Fibroblast of skin of abdomen (primary cell): ENCODE data around the gene NCLN.
"Not testable (repeated sequence)": the region's sequence is repeated elsewhere in the genome, so short reads cannot be mapped to it uniquely, and the experiment has no call there.

Source experiments
- DNase-seq: peaks from one replicate; pipeline ENCODE4 v3.0.0-alpha.2; 2013

Gene NCLN

DNA sequence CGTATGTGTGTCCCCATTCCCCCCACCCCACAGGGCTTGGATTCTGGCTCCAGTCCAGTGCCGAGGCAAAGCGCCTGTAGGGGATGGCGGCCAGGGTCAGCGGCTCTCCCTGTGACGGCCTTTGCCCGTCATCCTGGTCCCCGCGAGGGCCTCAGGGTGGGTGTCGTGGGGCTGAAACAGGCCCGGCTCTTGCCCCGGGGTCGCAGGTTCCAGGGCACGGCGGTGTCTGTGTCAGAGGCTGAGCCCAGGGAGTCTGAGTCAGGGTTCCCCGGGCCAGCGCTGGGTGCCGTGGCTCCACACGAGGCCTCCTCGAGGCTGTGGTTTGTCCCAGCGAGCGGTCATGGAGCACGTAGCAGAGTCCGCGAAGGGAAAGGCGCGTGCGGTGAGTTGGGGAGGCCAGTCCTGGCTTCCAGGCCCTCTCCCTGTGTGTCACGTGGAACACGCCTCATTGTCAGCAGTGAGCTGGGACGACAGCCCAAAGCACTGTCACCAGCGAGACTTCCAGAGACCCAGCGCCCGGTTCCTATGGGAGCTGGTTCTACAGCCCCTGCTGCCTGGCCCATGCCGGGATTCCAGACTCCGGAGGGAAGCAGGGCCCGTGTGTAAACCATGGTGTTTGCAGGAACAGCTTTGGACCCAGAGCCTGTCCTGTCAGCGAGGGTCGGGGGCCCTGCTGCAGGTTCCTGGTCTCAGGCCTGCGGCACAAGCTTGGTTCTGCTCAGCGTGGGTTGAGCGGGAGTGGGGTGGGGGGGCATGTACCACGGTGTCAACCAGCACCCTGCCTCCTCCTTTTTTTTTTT is 13.4 kb downstream of the NCLN start:
- DNase-seq = no peak

DNA sequence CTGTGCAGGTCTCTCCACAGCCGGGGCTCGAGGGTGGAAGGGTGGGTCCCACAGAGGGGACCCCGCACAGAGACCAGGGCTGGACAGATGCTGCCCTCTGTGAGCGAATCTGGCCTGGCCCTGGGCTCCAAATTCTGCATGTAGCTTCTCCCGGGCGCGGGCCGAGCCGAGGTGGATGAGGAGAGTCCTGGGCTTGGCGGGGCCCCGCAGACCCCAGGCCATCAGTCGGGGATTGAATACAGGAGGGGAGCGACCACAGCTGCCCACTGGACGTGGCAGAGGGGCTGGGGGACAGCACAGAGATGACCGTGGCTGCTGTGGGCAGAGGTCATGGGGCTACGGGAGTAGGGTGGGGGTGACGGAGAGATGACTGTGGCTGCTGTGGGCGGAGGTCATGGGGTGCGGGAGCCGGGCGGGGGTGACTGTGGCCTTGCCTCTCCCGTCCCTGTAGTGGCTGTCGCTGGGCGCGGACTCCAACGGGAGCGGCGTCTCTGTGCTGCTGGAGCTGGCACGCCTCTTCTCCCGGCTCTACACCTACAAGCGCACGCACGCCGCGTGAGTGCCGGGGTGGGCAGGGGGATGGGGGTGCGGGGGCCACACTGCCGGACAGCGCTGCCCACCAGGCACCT is 15.5 kb downstream of the NCLN start:
- DNase-seq = no peak

DNA sequence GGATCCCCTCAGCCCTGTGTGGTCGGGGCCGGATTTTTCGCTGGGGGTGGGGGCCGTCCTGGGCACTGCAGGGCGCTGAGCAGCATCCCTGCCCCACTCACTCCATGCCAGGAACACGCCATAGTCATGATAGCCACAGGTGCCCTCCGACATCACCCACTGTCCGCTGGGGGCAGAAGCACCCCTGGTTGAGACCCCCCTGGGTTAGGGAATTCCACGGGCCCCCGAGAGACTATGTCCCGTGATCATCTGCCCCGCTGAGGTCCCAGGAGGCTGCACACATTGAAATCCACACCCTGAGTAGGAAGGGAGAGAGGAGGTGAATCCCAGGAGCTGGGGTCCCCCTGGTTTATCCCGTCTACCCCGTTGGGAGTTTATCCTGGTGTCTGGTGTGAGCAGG is 16.2 kb downstream of the NCLN start:
- DNase-seq = no peak

DNA sequence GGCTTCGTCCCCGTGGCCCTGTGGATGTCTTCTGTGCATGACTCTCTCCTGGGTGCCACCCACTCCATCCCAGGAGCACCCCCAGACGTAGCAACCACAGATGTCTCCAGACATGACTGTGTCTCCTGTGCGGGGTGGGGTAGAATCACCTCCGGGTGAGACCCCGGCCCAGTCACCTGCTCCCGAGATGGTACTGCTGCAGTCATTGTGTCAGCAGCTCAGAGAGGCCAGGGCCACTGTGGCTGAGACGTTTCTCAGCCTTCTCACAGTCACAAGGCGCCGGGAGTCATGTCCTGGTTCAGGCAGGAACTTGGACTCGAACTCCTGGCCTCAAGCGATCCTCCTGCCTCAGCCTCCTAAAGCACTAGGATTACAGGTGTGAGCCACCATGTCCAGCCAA is 16.6 kb downstream of the NCLN start:
- no peak for DNase-seq

DNA sequence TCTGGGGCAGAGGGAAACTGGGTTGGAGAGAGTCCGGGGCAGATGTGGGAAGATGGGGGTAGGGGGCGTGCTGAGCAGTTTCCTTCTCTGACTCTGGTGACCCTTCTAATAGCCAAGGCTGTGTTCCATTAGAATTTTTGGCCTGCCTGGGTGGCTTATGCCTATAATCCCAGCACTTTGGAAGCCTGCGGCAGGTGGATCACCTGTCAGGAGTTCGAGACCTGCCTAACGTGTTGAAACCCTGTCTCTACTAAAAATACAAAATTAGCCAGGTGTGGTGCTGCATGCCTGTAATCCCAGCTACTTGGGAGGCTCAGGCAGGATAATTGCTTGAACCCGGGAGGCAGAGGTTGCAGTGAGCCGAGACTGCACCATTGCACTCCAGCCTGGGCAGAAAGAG is 17.2 kb downstream of the NCLN start:
- not testable (repeated sequence) for DNase-seq

DNA sequence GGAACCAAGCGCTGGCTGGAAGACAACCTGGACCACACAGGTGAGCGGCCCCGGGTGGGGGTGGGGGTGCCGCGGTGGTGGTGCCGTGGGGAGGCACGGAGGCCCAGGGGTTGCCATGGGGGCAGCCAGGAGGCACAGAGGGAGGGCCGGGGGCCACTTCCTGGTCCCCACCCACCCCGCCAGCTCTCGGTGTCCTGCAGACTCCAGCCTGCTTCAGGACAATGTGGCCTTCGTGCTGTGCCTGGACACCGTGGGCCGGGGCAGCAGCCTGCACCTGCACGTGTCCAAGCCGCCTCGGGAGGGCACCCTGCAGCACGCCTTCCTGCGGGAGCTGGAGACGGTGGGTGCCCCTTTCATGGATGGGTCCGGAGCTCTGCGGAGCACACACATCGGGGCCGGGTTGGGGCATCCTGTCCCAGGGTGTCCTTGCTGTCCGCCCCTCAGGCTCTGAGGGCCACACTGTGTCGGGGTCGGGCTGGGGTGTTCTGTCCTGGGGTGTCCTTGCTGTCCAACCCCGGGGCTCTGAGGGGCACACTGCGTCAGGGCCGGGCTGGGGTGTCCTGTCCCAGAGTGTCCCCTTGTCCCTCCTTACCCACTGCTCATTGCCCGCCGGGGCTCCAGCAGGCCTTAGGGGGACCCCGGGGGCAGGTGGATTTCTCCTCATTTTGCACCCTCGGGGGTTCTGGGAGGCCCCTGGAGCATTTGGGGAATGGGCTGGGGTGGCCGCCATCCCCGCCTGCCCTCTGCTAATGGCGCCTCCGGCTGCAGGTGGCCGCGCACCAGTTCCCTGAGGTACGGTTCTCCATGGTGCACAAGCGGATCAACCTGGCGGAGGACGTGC is 18.3 kb downstream of the NCLN start:
- DNase-seq = no peak

DNA sequence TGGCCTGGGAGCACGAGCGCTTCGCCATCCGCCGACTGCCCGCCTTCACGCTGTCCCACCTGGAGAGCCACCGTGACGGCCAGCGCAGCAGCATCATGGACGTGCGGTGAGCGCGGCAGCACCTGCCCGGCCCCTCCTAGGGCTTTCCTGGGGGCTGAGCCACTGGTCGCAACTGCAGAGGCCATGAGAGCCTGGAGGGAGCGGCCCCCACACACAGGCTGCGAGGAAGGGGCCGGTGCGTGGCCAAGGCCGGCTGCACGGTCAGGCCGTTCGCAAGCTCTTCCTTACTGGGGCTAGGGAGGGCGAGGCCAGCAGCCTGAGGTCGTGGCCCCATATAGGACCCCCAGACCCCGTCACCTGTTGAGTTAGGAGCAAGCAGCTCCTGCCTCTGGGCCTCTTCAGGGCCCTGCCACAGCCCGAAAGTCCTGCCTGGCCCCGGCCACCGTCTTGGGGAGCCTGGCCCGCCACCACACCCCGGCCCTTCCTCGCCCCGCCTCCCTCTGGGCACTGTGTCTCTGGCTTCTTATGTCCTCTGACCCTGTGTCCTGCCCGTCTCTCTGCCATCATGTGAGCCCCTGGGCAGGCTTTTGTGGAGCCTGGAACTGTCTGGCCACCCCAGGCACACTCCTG is 19.0 kb downstream of the NCLN start:
- DNase-seq = no peak

DNA sequence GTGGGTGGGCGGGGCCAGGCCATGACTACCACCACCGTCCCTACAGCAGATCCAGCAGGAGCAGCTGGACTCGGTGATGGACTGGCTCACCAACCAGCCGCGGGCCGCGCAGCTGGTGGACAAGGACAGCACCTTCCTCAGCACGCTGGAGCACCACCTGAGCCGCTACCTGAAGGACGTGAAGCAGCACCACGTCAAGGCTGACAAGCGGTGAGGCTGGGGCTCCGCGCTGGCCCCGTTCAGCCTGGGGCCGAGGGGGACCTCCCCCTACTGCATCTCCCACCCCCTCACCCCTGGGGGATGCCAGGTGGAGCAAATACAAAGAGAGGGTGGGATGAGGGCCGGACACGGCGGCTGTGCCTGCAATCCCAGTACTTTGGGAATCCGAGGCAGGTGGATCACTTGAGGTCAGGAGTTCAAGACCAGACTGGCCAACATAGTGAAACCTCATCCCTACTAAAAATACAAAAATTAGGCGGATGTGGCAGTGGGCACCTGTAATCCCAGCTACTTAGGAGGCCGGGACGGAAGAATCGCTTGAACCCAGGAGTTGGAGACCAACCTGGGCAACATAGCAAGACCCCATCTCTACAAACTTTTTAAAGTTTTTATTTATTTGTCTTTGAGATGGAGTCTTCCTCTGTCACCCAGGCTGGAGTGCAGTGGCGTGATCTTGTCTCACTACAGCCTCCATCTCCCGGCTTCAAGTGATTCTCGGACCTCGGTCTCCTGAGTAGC is 20.7 kb downstream of the NCLN start:
- DNase-seq = no peak

DNA sequence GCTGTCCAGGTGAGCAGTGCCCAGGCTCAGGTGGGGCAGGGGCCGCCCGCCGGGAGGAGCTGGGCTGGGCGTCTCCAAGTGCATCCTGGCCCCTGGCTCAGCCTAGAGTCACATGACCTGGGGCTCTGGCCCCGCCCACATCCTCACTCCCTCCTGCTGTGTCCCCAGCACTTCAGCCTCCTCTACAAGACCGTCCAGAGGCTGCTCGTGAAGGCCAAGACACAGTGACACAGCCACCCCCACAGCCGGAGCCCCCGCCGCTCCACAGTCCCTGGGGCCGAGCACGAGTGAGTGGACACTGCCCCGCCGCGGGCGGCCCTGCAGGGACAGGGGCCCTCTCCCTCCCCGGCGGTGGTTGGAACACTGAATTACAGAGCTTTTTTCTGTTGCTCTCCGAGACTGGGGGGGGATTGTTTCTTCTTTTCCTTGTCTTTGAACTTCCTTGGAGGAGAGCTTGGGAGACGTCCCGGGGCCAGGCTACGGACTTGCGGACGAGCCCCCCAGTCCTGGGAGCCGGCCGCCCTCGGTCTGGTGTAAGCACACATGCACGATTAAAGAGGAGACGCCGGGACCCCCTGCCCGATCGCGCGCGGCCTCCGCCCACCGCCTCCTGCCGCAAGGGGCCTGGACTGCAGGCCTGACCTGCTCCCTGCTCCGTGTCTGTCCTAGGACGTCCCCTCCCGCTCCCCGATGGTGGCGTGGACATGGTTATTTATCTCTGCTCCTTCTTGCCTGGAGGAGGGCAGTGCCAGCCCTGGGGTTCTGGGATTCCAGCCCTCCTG is 21.9 kb downstream of the NCLN start:
- no peak for DNase-seq

DNA sequence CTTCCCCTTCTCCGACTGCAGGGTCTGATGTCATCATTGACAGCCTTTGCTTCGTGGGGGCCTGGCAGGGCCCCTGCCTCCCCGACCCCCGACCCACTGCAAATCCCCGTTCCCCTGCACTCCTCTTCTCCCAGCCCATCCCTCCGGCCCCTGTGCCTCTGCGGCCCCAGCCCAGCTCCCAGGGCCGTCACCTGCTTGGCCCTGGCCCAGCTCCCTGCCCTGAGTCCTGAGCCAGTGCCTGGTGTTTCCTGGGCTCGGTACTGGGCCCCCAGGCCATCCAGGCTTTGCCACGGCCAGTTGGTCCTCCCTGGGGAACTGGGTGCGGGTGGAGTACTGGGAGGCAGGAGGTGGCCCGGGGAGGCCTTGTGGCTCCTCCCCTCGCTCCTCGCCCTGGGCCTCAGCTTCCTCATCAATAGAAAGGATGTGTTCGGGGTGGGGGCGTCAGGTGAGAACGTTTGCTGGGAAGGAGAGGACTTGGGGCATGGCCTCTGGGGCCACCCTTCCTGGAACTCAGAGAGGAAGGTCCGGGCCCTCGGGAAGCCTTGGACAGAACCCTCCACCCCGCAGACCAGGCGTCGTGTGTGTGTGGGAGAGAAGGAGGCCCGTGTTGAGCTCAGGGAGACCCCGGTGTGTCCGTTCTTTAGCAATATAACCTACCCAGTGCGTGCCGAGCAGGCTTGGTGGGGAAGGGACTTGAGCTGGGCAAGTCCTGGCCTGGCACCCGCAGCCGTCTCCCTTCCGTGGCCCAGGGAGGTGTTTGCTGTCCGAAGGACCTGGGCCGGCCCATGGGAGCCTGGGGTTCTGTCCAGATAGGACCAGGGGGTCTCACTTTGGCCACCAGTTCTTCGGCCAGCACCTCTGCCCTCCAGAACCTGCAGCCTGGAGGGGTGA is 22.8 kb downstream of the NCLN start:
- no peak for DNase-seq

DNA sequence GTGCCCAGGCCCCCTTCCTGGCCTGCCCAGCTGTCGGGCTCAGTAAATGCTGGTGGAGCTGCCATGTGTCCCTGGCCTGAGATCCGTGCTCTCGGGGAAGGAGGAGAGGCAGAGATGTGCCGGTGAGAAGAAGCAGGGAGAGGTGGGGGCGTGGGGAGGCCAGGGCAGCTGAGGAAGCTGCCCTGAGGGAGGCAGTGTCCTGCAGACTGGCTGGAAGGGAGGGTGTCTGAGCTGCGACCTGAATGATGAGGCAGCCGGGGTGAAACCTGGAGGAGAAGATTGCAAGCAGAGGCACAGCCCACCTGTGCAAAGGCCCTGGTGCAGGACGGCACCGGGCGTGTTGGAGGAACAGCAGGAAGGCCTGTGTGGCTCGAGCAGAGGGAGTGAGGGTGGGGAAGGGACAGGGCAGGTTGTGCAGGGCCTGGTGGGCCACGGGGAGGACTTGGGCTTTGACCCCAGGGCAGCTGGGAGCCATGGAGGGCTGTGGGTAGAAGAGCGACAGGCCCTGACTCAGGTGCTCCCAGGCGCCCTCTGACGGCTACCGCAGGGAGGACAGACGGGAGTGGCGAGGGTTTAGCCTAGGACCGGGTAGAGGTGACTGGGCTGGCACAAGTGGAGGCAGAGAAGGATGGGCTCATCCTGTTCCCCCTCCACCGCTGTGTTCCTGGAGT is 24.8 kb downstream of the NCLN start:
- no peak for DNase-seq

DNA sequence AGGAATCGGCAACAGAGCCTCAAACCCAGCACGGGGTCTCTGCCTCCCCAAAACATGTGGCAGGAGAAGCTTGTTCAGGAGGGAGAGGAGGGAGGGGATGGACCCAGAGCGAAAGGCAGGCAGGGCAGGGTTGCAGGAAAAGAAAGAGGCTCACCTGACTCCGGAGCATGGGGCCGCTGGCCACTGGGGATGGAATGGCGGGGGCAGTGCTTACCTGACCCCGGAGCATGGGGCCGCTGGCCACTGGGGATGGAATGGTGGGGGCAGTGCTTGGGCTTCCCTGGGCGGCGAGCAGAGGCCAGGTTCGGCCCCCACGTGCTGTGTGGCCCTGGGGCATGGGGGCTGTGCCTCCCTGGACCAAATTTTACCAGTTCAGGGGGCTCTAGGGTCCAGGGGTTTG is 25.5 kb downstream of the NCLN start:
- DNase-seq = no peak

DNA sequence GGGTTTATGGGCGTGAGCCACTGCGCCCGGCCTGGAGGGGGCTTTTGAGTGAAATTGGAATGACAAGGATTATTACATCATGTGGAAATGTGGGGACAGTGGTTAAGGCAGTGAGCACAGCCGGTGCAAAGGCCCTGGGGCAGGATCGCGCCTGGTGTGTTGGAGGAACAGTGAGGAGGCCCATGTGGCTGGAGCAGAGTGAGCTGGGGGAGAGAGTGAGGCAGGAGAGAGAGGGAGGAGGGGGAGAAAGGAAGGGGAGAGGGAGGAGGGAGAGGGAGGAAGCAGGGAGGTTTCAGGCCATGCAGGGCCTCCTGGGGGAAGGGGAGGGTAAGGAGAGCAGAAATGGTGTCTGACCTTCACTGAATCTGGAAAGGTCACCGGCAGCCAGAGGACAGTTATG is 27.4 kb downstream of the NCLN start:
- DNase-seq = no peak

DNA sequence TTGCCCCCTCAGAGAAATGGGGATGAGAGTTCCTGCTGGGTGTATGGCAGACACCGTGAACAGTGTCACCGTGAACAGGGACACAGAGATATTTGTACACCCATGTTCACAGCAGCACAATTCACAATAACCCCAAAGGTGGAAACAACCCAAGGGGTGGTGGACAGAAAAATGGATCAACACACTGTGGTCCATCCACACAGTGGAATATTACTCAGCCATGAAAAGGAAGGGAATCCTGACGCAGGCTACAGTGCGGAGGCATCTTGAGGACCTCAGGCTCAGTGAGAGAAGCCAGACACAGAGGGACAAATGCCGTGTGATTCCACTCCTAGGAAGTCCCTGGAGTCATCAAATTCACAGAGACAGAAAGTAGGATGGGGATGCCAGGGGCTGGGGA is 31.1 kb downstream of the NCLN start:
- no peak for DNase-seq

DNA sequence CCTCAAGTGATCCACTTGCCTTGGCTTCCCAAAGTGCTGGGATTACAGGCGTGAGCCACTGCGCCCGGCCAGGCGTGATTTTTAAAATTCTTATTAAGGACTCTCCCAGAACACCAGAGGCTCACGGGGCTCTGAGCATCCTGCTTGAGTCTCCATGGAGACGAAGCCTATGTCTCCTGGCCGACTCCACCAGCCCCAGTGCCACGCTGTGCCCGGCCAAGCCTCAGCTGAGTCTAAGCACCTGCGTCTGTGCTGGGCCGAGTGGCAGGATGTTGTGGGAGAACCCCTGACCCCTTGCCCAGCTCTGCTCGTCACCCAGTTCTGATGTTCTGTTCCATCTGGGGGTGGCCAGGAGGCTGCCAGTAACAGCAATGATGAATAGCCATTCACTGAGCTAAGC is 34.8 kb downstream of the NCLN start:
- DNase-seq = no peak

DNA sequence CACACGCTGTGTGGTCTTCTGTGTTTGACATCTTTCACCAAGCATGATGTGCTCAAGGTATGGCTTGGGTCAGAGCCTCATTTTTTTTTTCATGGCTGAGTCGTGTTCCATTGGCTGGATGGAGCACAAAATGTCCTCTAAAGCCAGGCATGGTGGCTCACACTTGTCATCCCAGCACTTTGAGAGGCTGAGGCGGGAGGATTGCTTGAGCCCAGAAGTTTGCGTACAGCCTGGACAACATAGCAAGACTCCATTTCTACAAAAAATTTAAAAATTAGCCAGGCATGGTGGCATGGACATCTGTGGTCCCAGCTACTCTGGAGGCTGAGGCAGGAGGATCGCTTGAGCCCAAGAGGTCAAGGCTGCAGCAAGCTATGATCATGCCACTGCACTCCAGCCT is 35.8 kb downstream of the NCLN start:
- DNase-seq = not testable (repeated sequence)

DNA sequence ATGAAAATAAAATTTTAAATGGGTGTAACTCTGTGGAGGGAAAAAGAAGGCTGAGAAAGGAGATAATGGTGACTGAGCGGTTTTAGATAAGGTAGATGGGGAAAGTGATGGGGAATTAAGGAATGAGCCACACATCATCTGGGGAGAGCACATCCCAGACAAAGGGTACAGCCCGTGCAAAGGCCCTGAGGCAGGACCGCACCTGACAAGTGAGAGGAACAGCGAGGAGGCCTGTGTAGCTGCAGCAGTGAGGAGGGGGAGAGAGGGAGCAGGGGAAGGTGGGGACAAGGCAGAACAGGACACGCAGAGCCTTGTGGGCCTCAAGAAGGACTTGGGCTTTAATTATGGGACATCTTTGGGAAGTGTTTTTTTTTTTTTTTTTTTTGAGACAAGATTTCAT is 37.0 kb downstream of the NCLN start:
- no peak for DNase-seq

DNA sequence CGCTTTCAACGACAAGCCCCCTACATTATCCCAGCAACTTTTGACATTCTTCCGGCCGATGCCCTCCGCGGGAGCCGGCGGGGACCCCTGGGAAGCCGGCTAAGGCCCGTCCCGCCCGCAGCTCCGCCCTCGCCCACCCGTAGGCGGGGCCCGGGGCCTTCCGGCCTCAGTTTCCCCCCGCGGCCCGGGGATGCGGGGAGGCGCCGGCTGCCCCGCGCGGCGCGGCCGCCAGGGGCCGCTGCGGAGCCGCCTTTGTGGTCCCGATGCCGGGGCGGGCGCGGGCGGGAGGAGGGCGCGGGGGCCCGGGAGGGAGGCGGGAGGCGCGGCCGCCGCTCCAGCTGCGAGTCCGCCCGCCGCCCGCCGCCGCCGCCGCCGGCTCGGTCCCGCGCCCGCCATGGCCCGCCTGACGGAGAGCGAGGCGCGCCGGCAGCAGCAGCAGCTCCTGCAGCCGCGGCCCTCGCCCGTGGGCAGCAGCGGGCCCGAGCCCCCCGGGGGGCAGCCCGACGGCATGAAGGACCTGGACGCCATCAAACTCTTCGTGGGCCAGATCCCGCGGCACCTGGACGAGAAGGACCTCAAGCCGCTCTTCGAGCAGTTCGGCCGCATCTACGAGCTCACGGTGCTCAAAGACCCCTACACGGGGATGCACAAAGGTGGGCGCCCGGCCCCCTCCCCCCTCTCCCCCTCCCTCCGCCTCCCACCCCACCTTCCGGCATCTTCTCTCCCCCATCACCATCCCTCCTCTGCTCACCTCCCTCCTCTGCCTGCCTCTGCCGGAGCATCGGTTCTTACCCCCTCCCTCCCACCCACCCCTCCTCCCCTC is 38.8 kb downstream of the NCLN start, which contains the start of gene CELF5:
CELF5 (plus strand) TSS at position 316 of the 823 bp plus-strand sequence; CDS start at position 395, 79 bp downstream.
- peak; percentile 33 for DNase-seq

DNA sequence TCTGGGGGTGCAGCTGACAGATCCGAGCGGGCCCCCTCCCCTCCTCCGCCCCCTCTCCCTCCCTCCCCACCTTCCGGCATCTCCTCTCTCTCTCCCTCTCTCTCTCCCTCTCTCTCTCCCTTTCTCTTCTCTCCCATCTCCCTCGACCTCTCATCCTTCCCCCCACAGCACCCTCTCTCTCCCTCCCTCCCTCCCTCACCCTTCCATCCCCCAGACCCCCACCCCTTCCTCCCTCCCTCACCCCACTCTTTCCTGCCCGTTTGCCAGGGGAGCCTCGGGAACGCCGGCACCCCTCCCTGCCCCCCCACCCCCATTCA is 39.4 kb downstream of the NCLN start:
- no peak for DNase-seq
